Stomach smooth muscle (tissue), 2 donors: ENCODE results near the gene DDAH1.

Source experiments
- H3K27ac ChIP-seq: one replicate; pipeline ENCODE4 v1.7.0; 2013; ENCODE audit warnings: mild to moderate bottlenecking, low read length, inconsistent platforms
- H3K27me3 ChIP-seq, 2 donors: one replicate each; pipeline ENCODE4 v1.7.0; 2013; ENCODE audit warnings: low read length in 2 of 2; ENCODE audit not compliant: insufficient read depth in 2 of 2, control insufficient read depth in 1 of 2
- H3K36me3 ChIP-seq, 2 donors: one replicate each; pipeline ENCODE4 v1.7.0; 2013; ENCODE audit warnings: low read length in 2 of 2; ENCODE audit not compliant: control insufficient read depth in 2 of 2, insufficient read depth in 2 of 2
- H3K4me1 ChIP-seq: one replicate; pipeline ENCODE4 v1.7.0; 2013; ENCODE audit warnings: low read length; ENCODE audit not compliant: control insufficient read depth, insufficient read depth
- H3K4me3 ChIP-seq, 2 donors: one replicate each; pipeline ENCODE4 v1.7.0; 2013; ENCODE audit warnings: low read length in 2 of 2
- H3K9ac ChIP-seq, 2 donors: one replicate each; pipeline ENCODE4 v1.7.0; 2013; ENCODE audit warnings: low read length in 2 of 2, mild to moderate bottlenecking in 1 of 2
- H3K9me3 ChIP-seq, 2 donors: one replicate each; pipeline ENCODE4 v1.7.0; 2013; ENCODE audit warnings: low read length in 2 of 2; ENCODE audit not compliant: control insufficient read depth in 2 of 2
- donor health status: healthy.
- donor health status: Pancreatic carcinoma.

Gene DDAH1

GRCh38 chr1:85440612-85441011 is 24.3 kb downstream of the DDAH1 start:
- H3K4me3 ChIP-seq: no peak overlapping the region
- no peaks in the 10 kb centered on the region for H3K9me3 ChIP-seq
- H3K27ac ChIP-seq: no peak overlapping the region
- no peak overlapping the region for H3K9ac ChIP-seq
- no peaks in the 10 kb centered on the region for H3K27me3 ChIP-seq
- no peaks in the 10 kb centered on the region for H3K36me3 ChIP-seq
- H3K4me1 ChIP-seq: peaks cover 3% of the 10 kb centered on the region

- Histone ChIP-seq H3K4me1 (peaks cover 3% of the 10 kb centered on the region), H3K36me3 (no peaks in the 10 kb centered on the region), H3K27me3 (no peaks in the 10 kb centered on the region), H3K4me3 (no peak overlapping the region), H3K9ac (no peak overlapping the region), H3K27ac (no peak overlapping the region), H3K9me3 (no peaks in the 10 kb centered on the region)
Measured at GRCh38 chr1:85438353-85438752, 26.6 kb downstream of the DDAH1 start.

GRCh38 chr1:85437139-85437538 is 27.8 kb downstream of the DDAH1 start:
- Histone ChIP-seq H3K9me3 (no peaks in the 10 kb centered on the region), H3K27ac (no peak overlapping the region), H3K4me3 (no peak overlapping the region), H3K27me3 (no peaks in the 10 kb centered on the region), H3K36me3 (no peaks in the 10 kb centered on the region), H3K9ac (no peak overlapping the region), H3K4me1 (peaks cover 3% of the 10 kb centered on the region)

GRCh38 chr1:85433096-85433495 is 31.9 kb downstream of the DDAH1 start:
- Histone ChIP-seq H3K36me3 (no peaks in the 10 kb centered on the region), H3K4me3 (no peak overlapping the region), H3K27me3 (no peaks in the 10 kb centered on the region), H3K9ac (no peak overlapping the region), H3K9me3 (no peaks in the 10 kb centered on the region), H3K27ac (no peak overlapping the region), H3K4me1 (no peaks in the 10 kb centered on the region)

- no peak overlapping the region for H3K9ac ChIP-seq
- no peak overlapping the region for H3K4me3 ChIP-seq
- H3K9me3 ChIP-seq: no peaks in the 10 kb centered on the region
- no peaks in the 10 kb centered on the region for H3K36me3 ChIP-seq
- no peak overlapping the region for H3K27ac ChIP-seq
- H3K4me1 ChIP-seq: no peaks in the 10 kb centered on the region
- H3K27me3 ChIP-seq: no peaks in the 10 kb centered on the region
Measured at GRCh38 chr1:85428471-85429089, 36.4 kb downstream of the DDAH1 start.

- H3K36me3 ChIP-seq: no peaks in the 10 kb centered on the region
- H3K4me3 ChIP-seq: no peak overlapping the region
- no peaks in the 10 kb centered on the region for H3K4me1 ChIP-seq
- no peaks in the 10 kb centered on the region for H3K9me3 ChIP-seq
- H3K27me3 ChIP-seq: no peaks in the 10 kb centered on the region
- H3K27ac ChIP-seq: no peak overlapping the region
- no peak overlapping the region for H3K9ac ChIP-seq
Measured at GRCh38 chr1:85427849-85428248, 37.1 kb downstream of the DDAH1 start.

GRCh38 chr1:85427331-85427730 is 37.6 kb downstream of the DDAH1 start:
- H3K36me3 ChIP-seq: no peaks in the 10 kb centered on the region
- no peaks in the 10 kb centered on the region for H3K27me3 ChIP-seq
- no peak overlapping the region for H3K27ac ChIP-seq
- no peak overlapping the region for H3K4me3 ChIP-seq
- no peaks in the 10 kb centered on the region for H3K4me1 ChIP-seq
- H3K9me3 ChIP-seq: no peaks in the 10 kb centered on the region
- H3K9ac ChIP-seq: no peak overlapping the region

- H3K4me3 ChIP-seq: no peak overlapping the region
- H3K9ac ChIP-seq: no peak overlapping the region
Measured at GRCh38 chr1:85421179-85421578, 43.8 kb downstream of the DDAH1 start.

GRCh38 chr1:85420199-85420598 is 44.8 kb downstream of the DDAH1 start:
- no peak overlapping the region for H3K27ac ChIP-seq
- H3K27me3 ChIP-seq: no peaks in the 10 kb centered on the region
- H3K9me3 ChIP-seq: no peaks in the 10 kb centered on the region
- H3K9ac ChIP-seq: no peak overlapping the region
- H3K36me3 ChIP-seq: no peaks in the 10 kb centered on the region
- H3K4me1 ChIP-seq: no peaks in the 10 kb centered on the region
- no peak overlapping the region for H3K4me3 ChIP-seq

More at GRCh38 chr1:85421179-85421578, 43.8 kb downstream of the DDAH1 start:
- Histone ChIP-seq H3K4me1 (no peaks in the 10 kb centered on the region), H3K9me3 (no peaks in the 10 kb centered on the region), H3K27me3 (no peaks in the 10 kb centered on the region), H3K36me3 (no peaks in the 10 kb centered on the region), H3K27ac (no peak overlapping the region)

GRCh38 chr1:85417876-85418275 is 47.1 kb downstream of the DDAH1 start:
- H3K4me1 ChIP-seq: no peaks in the 10 kb centered on the region
- no peaks in the 10 kb centered on the region for H3K36me3 ChIP-seq
- H3K27ac ChIP-seq: no peak overlapping the region
- no peaks in the 10 kb centered on the region for H3K9me3 ChIP-seq
- H3K27me3 ChIP-seq: no peaks in the 10 kb centered on the region
- H3K4me3 ChIP-seq: no peak overlapping the region
- no peak overlapping the region for H3K9ac ChIP-seq

- Histone ChIP-seq H3K9me3 (no peaks in the 10 kb centered on the region), H3K4me1 (no peaks in the 10 kb centered on the region), H3K27me3 (no peaks in the 10 kb centered on the region), H3K9ac (no peak overlapping the region), H3K36me3 (no peaks in the 10 kb centered on the region), H3K4me3 (no peak overlapping the region), H3K27ac (no peak overlapping the region)
Measured at GRCh38 chr1:85417017-85417416, 47.9 kb downstream of the DDAH1 start.
